Mammary epithelial cell (primary cell): Measurements from ENCODE around the gene PRDM2.

Experiments used
- CTCF ChIP-seq, 2 donors: IDR thresholded peaks in 1 of 2; conservative IDR thresholded peaks in 1 of 2; 2 replicates each; pipeline ENCODE4 v1.5.1; 2011 to 2012; ENCODE audit warnings: inconsistent platforms in 2 of 2, low read length in 2 of 2, mild to moderate bottlenecking in 2 of 2, control low read depth in 1 of 2, low read depth in 1 of 2; ENCODE audit not compliant: insufficient read depth in 1 of 2; ENCODE audit errors: extremely low read depth in 1 of 2
- EZH2 ChIP-seq: IDR thresholded peaks from 2 replicates; pipeline ENCODE4 v1.6.1; 2012; ENCODE audit warnings: low read length, inconsistent platforms, borderline replicate concordance

DNA sequence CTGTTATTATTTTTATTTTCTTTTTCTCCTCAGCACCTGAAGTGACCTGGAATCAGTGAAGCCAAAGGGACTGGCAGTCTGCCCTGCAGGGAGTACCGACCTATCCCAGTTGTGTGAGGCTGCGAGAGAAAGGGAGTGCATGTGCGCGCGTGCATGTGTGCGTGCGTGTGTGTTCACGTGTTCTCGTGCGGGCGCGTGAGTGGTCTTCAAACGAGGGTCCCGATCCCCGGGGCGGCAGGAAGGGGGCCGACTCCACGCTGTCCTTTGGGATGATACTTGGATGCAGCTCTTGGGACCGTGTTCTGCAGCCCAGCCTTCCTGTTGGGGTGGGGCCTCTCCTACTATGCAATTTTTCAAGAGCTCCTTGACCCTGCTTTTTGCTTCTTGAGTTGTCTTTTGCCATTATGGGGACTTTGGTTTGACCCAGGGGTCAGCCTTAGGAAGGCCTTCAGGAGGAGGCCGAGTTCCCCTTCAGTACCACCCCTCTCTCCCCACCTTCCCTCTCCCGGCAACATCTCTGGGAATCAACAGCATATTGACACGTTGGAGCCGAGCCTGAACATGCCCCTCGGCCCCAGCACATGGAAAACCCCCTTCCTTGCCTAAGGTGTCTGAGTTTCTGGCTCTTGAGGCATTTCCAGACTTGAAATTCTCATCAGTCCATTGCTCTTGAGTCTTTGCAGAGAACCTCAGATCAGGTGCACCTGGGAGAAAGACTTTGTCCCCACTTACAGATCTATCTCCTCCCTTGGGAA, 123.3 kb downstream of the PRDM2 start:
- TF ChIP-seq EZH2 (no peak), CTCF (conservative IDR thresholded peaks at IDR 0.05 in 1 of 2, IDR thresholded peaks at IDR 0.05 in 1 of 2; ENCODE audit: extremely low read depth in 1 of 2, insufficient read depth in 1 of 2, low read depth in 1 of 2, low read length in 2 of 2) (no peak)
